Left lung (tissue), 10 donors: Measurements from ENCODE around the gene ZFYVE9. TPM values are rescaled to one million over a fixed set of nuclear protein-coding genes. Genes with fewer than 3 reads are reported as not detected.
"Not testable (repeated sequence)": the region's sequence is repeated elsewhere in the genome, so short reads cannot be mapped to it uniquely, and the experiment has no call there.

ENCODE experiments used
- ATAC-seq: fragments of 200-7000 bp; cut with Tn5 transposase; one replicate; pipeline ENCODE4 v1.9.1; 2020; ENCODE audit warnings: moderate library complexity
- DNase-seq, 4 donors: peaks; one replicate each; pipeline ENCODE4 v3.0.0-alpha.2; 2013 to 2020
- H3K27ac ChIP-seq, 2 donors: fragments of 200-600 bp; sonication (generic) in 1 of 2; one replicate each; pipeline versions ENCODE4 v1.5.0 to v1.8.0; 2020 to 2021
- H3K27me3 ChIP-seq, 2 donors: fragments of 200-600 bp; sonication (generic) in 1 of 2; one replicate each; pipeline versions ENCODE4 v1.5.0 to v1.8.0; 2020 to 2021
- H3K36me3 ChIP-seq, 2 donors: fragments of 200-600 bp; sonication (generic) in 1 of 2; one replicate each; pipeline versions ENCODE4 v1.5.0 to v1.8.0; 2020 to 2021
- H3K4me1 ChIP-seq, 2 donors: fragments of 200-600 bp; one replicate each; pipeline ENCODE4 v1.8.0; 2021
- H3K4me3 ChIP-seq, 2 donors: fragments of 200-600 bp; sonication (generic) in 1 of 2; one replicate each; pipeline versions ENCODE4 v1.5.0 to v1.8.0; 2020 to 2021; ENCODE audit warnings: mild to moderate bottlenecking in 1 of 2
- H3K9me3 ChIP-seq, 2 donors: fragments of 200-600 bp; sonication (generic) in 1 of 2; one replicate each; pipeline versions ENCODE4 v1.5.0 to v1.8.0; 2020 to 2021
- intact Hi-C, 2 donors: fragments of 100-400 bp; cut with DNase I; formaldehyde crosslinking; loops; one replicate each; pipeline versions ENCODE4 v1.11.2 to v1.14.2; 2022
- polyA plus RNA-seq, 6 donors: library from polyadenylated mRNA; unstranded; fragments of 120-200 nt; gene quantifications; one replicate each; pipeline ENCODE4 v1.2.1, GENCODE V29; 2013; ENCODE audit not compliant: insufficient read length in 6 of 6
- total RNA-seq, 2 donors: library from RNA; stranded (reverse); fragmentation: NEBNext Ultra II Directional; extraction: Animal tissue kit (Norgen Biotek cat#: 25700); gene quantifications; one replicate each; pipeline ENCODE4 v1.2.1, GENCODE V29; 2021
- TF ChIP-seq, protein P1 (sequence below), 2 donors: fragments of 200-600 bp; sonication (generic) in 1 of 2; IDR thresholded peaks; one replicate each; pipeline versions ENCODE4 v1.5.0 to v1.8.0; 2021; ENCODE audit warnings: antibody characterized with exemption in 2 of 2
- donor health status: DM: no; HTN: yes; CAD: no.
- donor health status: DM: no; HTN: no; CAD: no.

Gene ZFYVE9
- total and polyA plus RNA-seq, 8 donors, result 15.2 to 38.1 (median 32.8) TPM

DNA sequence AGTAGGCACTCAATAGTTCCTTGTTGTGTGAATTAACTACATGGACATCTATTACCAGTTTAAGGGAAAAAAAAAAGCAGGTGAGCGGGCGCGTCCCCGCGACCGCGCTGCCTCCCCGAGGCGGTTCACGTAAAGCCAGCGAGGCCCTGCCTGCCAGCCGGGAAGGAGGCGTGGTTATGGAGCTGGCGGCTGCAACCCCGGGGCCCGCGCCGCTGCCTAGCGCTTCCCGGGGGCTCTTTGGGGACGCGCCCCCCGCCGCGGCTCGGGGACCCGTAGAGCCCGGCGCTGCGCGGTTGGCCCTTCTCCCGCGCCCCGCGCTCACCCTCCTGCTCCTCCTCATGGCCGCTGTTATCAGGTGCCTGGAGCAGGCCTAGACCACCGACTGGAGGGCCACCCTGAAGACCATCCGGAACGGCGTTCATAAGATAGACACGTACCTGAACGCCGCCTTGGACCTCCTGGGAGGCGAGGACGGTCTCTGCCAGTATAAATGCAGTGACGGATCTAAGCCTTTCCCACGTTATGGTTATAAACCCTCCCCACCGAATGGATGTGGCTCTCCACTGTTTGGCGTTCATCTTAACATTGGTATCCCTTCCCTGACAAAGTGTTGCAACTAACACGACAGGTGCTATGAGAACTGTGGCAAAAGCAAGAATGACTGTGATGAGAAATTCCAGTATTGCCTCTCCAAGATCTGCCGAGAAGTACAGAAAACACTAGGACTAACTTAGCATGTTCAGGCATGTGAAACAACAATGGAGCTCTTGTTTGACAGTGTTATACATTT lies 226.7 kb downstream of the ZFYVE9 start:
- Histone ChIP-seq H3K27ac (peak overlapping the region in 1 of 2 donors; percentile 28), H3K9me3 (no peaks in the 10 kb centered on the region), H3K27me3 (peaks cover 0 to 6% of the 10 kb centered on the region in 2 donors), H3K4me1 (peaks cover 11 to 32% of the 10 kb centered on the region in 2 donors), H3K36me3 (peaks cover 0 to 7% of the 10 kb centered on the region in 2 donors), H3K4me3 (peak overlapping the region; percentile 36 to 38)
- TF ChIP-seq, protein P1, sequence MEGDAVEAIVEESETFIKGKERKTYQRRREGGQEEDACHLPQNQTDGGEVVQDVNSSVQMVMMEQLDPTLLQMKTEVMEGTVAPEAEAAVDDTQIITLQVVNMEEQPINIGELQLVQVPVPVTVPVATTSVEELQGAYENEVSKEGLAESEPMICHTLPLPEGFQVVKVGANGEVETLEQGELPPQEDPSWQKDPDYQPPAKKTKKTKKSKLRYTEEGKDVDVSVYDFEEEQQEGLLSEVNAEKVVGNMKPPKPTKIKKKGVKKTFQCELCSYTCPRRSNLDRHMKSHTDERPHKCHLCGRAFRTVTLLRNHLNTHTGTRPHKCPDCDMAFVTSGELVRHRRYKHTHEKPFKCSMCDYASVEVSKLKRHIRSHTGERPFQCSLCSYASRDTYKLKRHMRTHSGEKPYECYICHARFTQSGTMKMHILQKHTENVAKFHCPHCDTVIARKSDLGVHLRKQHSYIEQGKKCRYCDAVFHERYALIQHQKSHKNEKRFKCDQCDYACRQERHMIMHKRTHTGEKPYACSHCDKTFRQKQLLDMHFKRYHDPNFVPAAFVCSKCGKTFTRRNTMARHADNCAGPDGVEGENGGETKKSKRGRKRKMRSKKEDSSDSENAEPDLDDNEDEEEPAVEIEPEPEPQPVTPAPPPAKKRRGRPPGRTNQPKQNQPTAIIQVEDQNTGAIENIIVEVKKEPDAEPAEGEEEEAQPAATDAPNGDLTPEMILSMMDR (IDR thresholded peaks at IDR 0.05), result no peak
- ATAC-seq, result peak; percentile 32
- peak; percentile 26 to 92 (median 69) for DNase-seq
- intact Hi-C loops, result no loop called here

DNA sequence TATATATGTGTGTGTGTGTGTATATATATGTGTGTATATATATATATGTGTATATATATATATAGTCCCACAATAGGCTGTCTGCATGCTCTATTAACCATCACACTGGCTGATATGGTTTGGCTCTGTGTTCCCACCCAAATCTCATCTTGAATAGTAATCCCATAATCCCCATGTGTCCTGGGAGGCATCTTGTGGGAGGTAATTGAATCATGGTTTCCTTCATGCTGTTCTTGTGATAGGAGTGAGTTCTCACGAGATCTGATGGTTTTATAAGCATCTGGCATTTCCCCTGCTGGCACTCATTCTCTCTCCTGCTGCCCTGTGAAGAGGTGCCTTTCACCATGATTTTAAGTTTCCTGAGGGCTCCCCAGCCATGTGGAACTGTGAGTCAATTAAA lies 228.0 kb downstream of the ZFYVE9 start:
- ATAC-seq, DNase-seq, H3K27ac ChIP-seq, H3K27me3 ChIP-seq, H3K36me3 ChIP-seq, H3K4me3 ChIP-seq, H3K9me3 ChIP-seq, intact Hi-C loops: not testable (repeated sequence)
- H3K4me1 ChIP-seq, result peaks cover 4 to 23% of the 10 kb centered on the region in 2 donors

DNA sequence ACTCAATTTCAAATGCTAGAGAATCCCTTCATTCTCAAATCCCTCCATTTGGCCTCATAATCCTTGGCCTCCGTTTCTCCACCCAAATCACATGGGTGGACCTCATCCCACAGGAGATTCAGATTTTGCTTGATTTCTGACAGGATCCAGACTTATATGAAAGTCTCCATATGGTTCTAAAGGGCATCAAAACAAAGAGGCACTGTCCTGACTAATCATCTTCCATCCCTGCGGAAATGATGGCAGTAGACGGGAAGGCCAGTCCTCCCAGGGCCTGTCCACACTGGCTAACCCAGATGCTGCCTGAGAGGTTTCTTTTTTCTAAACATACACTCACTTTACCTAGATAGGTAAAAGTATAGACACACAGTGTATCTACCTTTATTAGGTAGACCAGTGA lies 243.5 kb downstream of the ZFYVE9 start:
- ATAC-seq (no peak), DNase-seq (no peak)
- H3K27me3 ChIP-seq, result no peaks in the 10 kb centered on the region
- H3K36me3 ChIP-seq, result peaks cover 0 to 51% of the 10 kb centered on the region in 2 donors
- intact Hi-C loops, result no loop called here
- no peak overlapping the region for H3K27ac ChIP-seq
- H3K9me3 ChIP-seq, result no peaks in the 10 kb centered on the region
- H3K4me1 ChIP-seq, result no peaks in the 10 kb centered on the region
- TF ChIP-seq, protein P1 (IDR thresholded peaks at IDR 0.05), result no peak
- H3K4me3 ChIP-seq, result no peak overlapping the region

DNA sequence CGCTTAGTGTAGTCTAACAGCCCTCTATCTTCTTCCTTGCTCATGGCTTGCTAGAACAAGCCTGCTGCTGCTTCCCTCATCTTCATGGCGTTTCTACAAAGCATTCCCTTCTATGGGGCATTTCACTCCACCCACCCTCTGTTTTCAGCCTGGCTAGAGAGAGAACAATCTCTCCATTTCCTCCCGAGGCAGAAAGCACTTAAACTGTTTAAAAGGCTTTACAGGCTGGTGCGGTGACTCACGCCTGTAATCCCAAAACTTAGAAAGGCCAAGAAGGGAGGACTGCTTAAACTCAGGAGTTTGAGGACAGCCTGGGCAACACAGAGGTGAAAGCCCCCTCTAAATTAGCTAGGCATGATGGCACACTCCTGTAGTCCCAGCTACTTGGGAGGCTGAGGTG lies 244.6 kb downstream of the ZFYVE9 start:
- H3K9me3 ChIP-seq, result no peaks in the 10 kb centered on the region
- TF ChIP-seq, protein P1 (IDR thresholded peaks at IDR 0.05), result no peak

DNA sequence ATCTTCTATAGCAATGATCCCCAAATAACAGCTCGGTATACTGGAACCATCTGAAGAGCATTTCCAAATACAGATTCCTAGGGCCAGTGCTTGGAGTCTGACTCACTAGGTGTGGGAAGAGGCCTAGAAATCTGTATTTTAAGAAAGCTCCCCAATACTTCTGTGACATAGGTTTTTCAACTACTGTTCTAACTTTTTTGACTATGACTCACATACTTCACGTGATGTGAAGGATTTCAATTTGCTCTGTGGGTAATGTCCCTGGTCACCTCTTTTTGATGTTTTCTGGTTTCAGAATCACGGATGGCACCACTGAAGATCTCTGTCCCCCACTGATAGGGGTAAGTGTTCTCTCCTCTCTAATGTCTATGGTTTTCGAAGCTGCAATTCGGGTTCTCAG lies 251.3 kb downstream of the ZFYVE9 start:
- H3K27me3 ChIP-seq, result no peaks in the 10 kb centered on the region
- DNase-seq (no peak), ATAC-seq (no peak)
- no peaks in the 10 kb centered on the region for H3K9me3 ChIP-seq
- H3K4me1 ChIP-seq, result no peaks in the 10 kb centered on the region
- no peak overlapping the region for H3K27ac ChIP-seq
- TF ChIP-seq, protein P1 (IDR thresholded peaks at IDR 0.05), result no peak
- H3K36me3 ChIP-seq, result peaks cover 0 to 22% of the 10 kb centered on the region in 2 donors
- H3K4me3 ChIP-seq, result no peak overlapping the region
- intact Hi-C loops, result no loop called here

More for the DNA sequence above, 244.6 kb downstream of the ZFYVE9 start:
- H3K4me3 ChIP-seq, result no peak overlapping the region
- no peaks in the 10 kb centered on the region for H3K27me3 ChIP-seq
- DNase-seq, result no peak
- ATAC-seq, result no peak
- no peak overlapping the region for H3K27ac ChIP-seq
- peaks cover 0 to 51% of the 10 kb centered on the region in 2 donors for H3K36me3 ChIP-seq
- H3K4me1 ChIP-seq, result no peaks in the 10 kb centered on the region
- intact Hi-C loops, result no loop called here

Other genes starting within 250 kb of the ZFYVE9 start
- gene RAB3B, start 151.4 kb upstream of the ZFYVE9 start, total RNA-seq, result under 1 TPM; 0.05 to 0.06 TPM
- gene RAB3B, start 151.4 kb upstream of the ZFYVE9 start, polyA plus RNA-seq, result under 1 TPM; 0.38 to 0.63 (median 0.41) TPM
- 1 to 10 TPM; 7.2 to 8.6 TPM for gene KTI12, start 108.3 kb upstream of the ZFYVE9 start, total RNA-seq
- gene KTI12, start 108.3 kb upstream of the ZFYVE9 start, polyA plus RNA-seq, result 1 to 10 TPM; 3.8 to 5.7 (median 5.0) TPM
- gene TXNDC12, start 86.9 kb upstream of the ZFYVE9 start, total RNA-seq, result 10 to 100 TPM; 43.5 to 52.3 TPM
- gene TXNDC12, start 86.9 kb upstream of the ZFYVE9 start, polyA plus RNA-seq, result 10 to 100 TPM; 53.4 to 60.8 (median 58.4) TPM
- 10 to 100 TPM; 35.6 to 45.5 TPM for gene BTF3L4, start 85.8 kb upstream of the ZFYVE9 start, total RNA-seq
- 10 to 100 TPM; 64.6 to 78.7 (median 72.2) TPM for gene BTF3L4, start 85.8 kb upstream of the ZFYVE9 start, polyA plus RNA-seq
- 10 to 100 TPM; 45.1 to 49.1 TPM for gene CC2D1B, start 224.1 kb downstream of the ZFYVE9 start, total RNA-seq
- gene CC2D1B, start 224.1 kb downstream of the ZFYVE9 start, polyA plus RNA-seq, result 10 to 100 TPM; 23.6 to 32.8 (median 24.8) TPM